ENCODE data around the gene CAVIN2.

- no peak for TF ChIP-seq POLR2A (IDR thresholded peaks at IDR 0.05)
- TF ChIP-seq CTCF (IDR thresholded peaks at IDR 0.05) = no peak
Measured at GRCh38 chr2:191845248-191845715, 1.6 kb downstream of the CAVIN2 start.
